ENCODE data around the gene PTGER4. TPM values are rescaled to one million over a fixed set of nuclear protein-coding genes. Genes with fewer than 3 reads are reported as not detected.

PTGER4 gene
- total RNA-seq, 4 donors from 2014 or later: 10.1 to 30.1 (median 27.0) TPM

DNA sequence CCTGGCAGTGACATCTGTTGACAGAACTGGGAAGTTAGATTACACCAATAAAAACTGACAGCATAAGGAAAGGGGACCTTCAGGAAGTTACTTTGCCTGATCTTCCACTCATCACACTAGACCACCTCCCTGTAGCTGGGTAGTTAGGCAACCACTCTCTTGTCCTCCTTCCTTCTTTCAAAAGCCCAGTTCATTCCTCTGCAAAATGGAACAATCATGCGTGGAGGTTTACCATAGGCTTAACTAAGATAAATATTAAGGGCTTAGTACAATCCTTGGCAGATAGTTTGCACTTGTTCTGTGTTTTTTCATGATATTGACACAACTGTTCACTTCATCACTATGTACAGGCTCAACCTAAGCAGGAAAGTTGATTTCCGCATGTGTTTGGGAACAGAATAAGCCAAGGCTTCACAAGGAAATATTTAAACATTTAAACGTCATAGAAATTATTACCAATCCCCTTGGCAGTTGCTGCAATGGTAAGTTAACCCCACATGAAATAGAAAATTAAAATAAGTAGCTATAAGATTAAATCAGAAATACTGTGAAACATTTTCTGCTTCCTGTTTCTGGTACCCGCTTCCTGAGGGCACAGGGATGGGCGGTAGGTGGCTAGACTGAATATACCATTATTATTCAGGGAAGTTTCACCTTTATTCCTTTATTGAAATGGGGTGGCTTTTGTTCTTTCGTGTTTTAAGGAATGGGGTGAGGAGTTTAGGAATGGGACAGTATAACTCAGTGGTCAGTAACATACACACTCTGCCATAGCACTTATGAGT lies 9.9 kb upstream of the PTGER4 start:
- no peak for ATAC-seq
- TF ChIP-seq, protein P1, sequence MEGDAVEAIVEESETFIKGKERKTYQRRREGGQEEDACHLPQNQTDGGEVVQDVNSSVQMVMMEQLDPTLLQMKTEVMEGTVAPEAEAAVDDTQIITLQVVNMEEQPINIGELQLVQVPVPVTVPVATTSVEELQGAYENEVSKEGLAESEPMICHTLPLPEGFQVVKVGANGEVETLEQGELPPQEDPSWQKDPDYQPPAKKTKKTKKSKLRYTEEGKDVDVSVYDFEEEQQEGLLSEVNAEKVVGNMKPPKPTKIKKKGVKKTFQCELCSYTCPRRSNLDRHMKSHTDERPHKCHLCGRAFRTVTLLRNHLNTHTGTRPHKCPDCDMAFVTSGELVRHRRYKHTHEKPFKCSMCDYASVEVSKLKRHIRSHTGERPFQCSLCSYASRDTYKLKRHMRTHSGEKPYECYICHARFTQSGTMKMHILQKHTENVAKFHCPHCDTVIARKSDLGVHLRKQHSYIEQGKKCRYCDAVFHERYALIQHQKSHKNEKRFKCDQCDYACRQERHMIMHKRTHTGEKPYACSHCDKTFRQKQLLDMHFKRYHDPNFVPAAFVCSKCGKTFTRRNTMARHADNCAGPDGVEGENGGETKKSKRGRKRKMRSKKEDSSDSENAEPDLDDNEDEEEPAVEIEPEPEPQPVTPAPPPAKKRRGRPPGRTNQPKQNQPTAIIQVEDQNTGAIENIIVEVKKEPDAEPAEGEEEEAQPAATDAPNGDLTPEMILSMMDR (IDR thresholded peaks at IDR 0.05): no peak
- no peak for TF ChIP-seq EP300 (IDR thresholded peaks at IDR 0.05)
- TF ChIP-seq POLR2A (IDR thresholded peaks at IDR 0.05): no peak
- TF ChIP-seq POLR2AphosphoS5 (IDR thresholded peaks at IDR 0.05): no peak
- no peaks in the 10 kb centered on the region for H3K9me3 ChIP-seq
- H3K4me3 ChIP-seq: no peak overlapping the region
- H3K27ac ChIP-seq: no peak overlapping the region
- no peaks in the 10 kb centered on the region for H3K27me3 ChIP-seq
- H3K4me1 ChIP-seq: peaks cover 0 to 6% (median 0%) of the 10 kb centered on the region in 3 donors
- 55 to 66% methylated on average over 5 to 6 of the region's 6 CpGs for WGBS, 2 donors (ENCODE audit: low coverage in 1 of 2)
- no peaks in the 10 kb centered on the region for H3K36me3 ChIP-seq

DNA sequence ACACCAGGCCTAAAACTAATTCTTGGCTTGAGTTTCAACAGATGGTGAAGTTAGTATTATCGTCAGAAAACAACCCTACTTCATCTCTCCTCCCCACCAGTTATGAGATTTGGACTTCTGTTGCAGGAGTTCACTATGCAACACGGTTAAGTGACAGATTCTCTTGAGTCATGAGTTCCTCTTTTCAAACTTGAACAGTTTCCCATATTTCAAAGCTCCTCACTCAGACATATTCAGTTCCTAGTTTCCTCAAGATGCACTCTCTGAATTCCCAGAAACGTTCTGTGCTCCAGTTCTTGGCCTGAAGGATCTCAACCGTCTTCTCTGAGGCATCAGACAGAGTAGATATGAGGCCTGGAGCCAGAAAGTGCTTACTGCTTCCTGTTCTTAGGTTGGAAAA lies 7.3 kb upstream of the PTGER4 start:
- WGBS, 2 donors (ENCODE audit: low coverage in 1 of 2): 40 to 61% methylated on average over 3 to 4 of the region's 4 CpGs

DNA sequence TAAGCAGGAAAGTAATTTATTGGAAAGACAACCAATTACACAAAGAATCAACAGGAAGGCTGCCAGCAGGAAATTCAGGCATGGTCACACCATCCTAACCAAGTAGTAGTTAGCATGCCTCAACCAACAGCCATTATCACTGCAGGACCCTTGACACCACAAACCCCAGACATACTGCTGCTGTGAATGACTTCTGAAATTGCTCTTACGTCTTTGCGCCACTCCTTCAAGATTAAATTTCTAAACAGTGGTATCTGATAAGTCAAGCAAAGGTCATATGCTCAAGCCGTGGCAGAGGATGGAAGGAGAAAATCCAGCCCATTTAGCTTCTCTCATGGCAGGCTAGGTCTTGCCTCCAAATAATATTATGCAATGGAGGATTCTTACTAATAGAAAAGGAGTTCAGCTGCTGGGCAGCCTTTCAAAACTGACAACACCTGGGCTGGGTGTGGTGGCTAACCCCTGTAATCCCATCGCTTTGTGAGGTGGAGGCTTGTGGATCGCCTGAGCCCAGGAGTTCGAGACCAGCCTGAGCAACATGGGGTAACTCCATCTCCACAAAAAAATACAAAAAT lies 5.0 kb upstream of the PTGER4 start:
- no peak overlapping the region for H3K4me3 ChIP-seq
- no peak overlapping the region for H3K27ac ChIP-seq
- 100% methylated on average over 1 of the region's 6 CpGs; no CpG with 5 or more reads in 1 of the 2 donors for WGBS, 2 donors (ENCODE audit: low coverage in 1 of 2)
- H3K9me3 ChIP-seq: no peaks in the 10 kb centered on the region
- no peaks in the 10 kb centered on the region for H3K36me3 ChIP-seq
- peaks cover 0 to 42% (median 6%) of the 10 kb centered on the region in 3 donors for H3K4me1 ChIP-seq
- no peaks in the 10 kb centered on the region for H3K27me3 ChIP-seq
- ATAC-seq: no peak
- no peak for TF ChIP-seq EP300 (IDR thresholded peaks at IDR 0.05)
- no peak for TF ChIP-seq POLR2A (IDR thresholded peaks at IDR 0.05)
- TF ChIP-seq, protein P1 (IDR thresholded peaks at IDR 0.05): no peak
- TF ChIP-seq POLR2AphosphoS5 (IDR thresholded peaks at IDR 0.05): no peak

More for the DNA sequence above, 7.3 kb upstream of the PTGER4 start:
- no peaks in the 10 kb centered on the region for H3K9me3 ChIP-seq
- no peak for ATAC-seq
- no peak overlapping the region for H3K4me3 ChIP-seq
- TF ChIP-seq POLR2AphosphoS5 (IDR thresholded peaks at IDR 0.05): no peak
- no peak for TF ChIP-seq EP300 (IDR thresholded peaks at IDR 0.05)
- TF ChIP-seq POLR2A (IDR thresholded peaks at IDR 0.05): no peak
- peaks cover 0 to 25% (median 6%) of the 10 kb centered on the region in 3 donors for H3K4me1 ChIP-seq
- H3K36me3 ChIP-seq: no peaks in the 10 kb centered on the region
- H3K27me3 ChIP-seq: no peaks in the 10 kb centered on the region
- H3K27ac ChIP-seq: no peak overlapping the region

DNA sequence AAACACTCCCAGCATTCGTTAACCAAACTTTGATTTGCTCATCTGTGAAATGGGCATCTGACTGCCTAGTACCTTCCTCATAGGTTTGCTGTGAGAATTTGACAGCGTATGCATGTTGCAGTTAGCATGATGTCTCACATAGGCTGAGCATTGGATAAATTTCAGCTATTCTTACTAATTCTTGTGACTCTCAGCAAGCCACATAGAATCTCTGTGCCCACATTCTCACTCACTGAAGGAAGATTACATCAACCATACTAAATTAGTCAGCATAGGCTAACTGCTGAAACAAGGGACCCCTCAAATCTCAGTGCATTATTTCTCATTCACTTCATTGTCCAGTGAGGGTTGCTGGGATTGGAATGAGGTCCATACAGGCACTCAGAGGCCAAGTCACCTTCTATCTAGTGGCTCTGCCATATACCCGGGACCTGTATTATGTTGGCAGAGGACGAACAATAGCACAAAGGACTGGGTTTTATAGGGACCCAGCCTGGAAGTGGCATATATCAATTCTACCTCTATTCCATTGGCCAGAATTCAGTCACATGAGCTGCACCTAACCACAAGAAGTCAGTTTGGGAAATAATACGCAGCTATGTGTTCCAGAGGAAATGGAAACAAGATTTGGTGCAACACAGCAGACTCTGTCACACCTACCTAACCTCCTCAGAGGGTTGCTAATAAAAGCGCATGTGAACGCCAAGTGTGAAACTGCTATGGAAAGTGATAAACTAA lies 4.2 kb upstream of the PTGER4 start:
- TF ChIP-seq, protein P1 (IDR thresholded peaks at IDR 0.05): no peak
- TF ChIP-seq EP300 (IDR thresholded peaks at IDR 0.05): no peak
- TF ChIP-seq POLR2A (IDR thresholded peaks at IDR 0.05): no peak
- TF ChIP-seq POLR2AphosphoS5 (IDR thresholded peaks at IDR 0.05): no peak
- H3K27me3 ChIP-seq: peaks cover 4% of the 10 kb centered on the region
- H3K9me3 ChIP-seq: no peaks in the 10 kb centered on the region
- H3K4me3 ChIP-seq: no peak overlapping the region
- 81 to 96% methylated on average over 5 to 6 of the region's 7 CpGs for WGBS, 2 donors (ENCODE audit: low coverage in 1 of 2)
- peak overlapping the region in 1 of 4 donors; percentile 9 for H3K27ac ChIP-seq
- no peaks in the 10 kb centered on the region for H3K36me3 ChIP-seq
- peaks cover 0 to 47% (median 9%) of the 10 kb centered on the region in 3 donors for H3K4me1 ChIP-seq
- ATAC-seq: no peak

DNA sequence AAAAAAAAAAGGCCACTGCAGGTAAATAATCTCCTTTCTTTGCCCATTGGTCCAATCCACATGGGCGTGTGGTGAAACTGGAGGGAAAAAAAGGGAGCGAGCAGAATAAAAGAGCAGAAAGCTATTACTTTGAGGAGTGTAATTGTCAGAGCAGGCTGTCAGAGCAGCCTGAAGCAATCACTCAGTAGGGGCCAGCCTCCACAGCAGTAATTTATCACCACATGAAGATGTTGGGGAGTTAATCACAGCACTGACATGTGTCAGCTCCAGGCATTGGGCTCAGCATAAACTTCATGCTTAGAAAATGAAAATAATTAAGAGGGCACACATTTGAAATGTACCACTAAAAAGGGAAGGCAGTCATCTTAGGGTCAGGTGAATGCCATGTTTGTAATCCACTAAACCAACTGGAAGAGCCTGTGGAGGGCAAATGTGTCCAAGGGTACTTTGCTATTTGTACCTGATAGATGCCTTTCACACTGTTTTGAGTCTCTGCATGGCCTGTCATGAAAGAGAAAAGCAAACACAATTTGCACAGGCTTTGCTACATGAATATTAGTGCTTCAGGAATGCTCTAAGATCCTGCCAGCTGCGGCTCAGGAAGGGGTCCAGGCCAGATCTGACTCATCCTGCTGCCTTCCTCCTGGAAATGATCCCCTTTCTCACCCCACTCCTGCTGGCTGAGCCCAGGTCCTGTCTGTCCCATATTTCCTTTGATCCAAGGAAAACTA lies 2.9 kb upstream of the PTGER4 start:
- H3K27me3 ChIP-seq: peaks cover 16% of the 10 kb centered on the region
- H3K4me1 ChIP-seq: peaks cover 0 to 59% (median 9%) of the 10 kb centered on the region in 3 donors

More for the DNA sequence above, 2.9 kb upstream of the PTGER4 start:
- peak overlapping the region in 3 of 4 donors; percentile 27 to 91 (median 88) for H3K27ac ChIP-seq
- no peaks in the 10 kb centered on the region for H3K36me3 ChIP-seq
- TF ChIP-seq EP300 (IDR thresholded peaks at IDR 0.05) (no peak), POLR2AphosphoS5 (IDR thresholded peaks at IDR 0.05) (peak; percentile 55)
- no peaks in the 10 kb centered on the region for H3K9me3 ChIP-seq
- 40 to 64% methylated on average over 2 to 3 of the region's 3 CpGs for WGBS, 2 donors (ENCODE audit: low coverage in 1 of 2)
- no peak overlapping the region for H3K4me3 ChIP-seq
- ATAC-seq: no peak

All from gastroesophageal sphincter (tissue), 4 donors.